ENCODE measurements around the gene MYOCD.
A peak's percentile ranks its signal among the peaks of the same experiment; 100 is the strongest.

Gene MYOCD

GRCh38 chr17:12765548-12765947 lies 99.9 kb downstream of the MYOCD start:
- DNase-seq (ENCODE audit: low spot score) = no peak

GRCh38 chr17:12768255-12768654 lies 102.6 kb downstream of the MYOCD start:
- no peak for DNase-seq (ENCODE audit: low spot score)

GRCh38 chr17:12769981-12770380 lies 104.3 kb downstream of the MYOCD start:
- DNase-seq (ENCODE audit: low spot score) = no peak

GRCh38 chr17:12773153-12773552 lies 107.5 kb downstream of the MYOCD start:
- no peak for DNase-seq (ENCODE audit: low spot score)

- peak; percentile 27 for DNase-seq (ENCODE audit: low spot score)
These were observed 123.4 kb downstream of the MYOCD start for GRCh38 chr17:12789075-12789480.

GRCh38 chr17:12789481-12790248 lies 124.0 kb downstream of the MYOCD start, which contains the start of gene ARHGAP44:
Gene ARHGAP44, plus strand, starts transcription at chr17:12789498. Its CDS starts 341 bp downstream, at chr17:12789839.
- no peak for DNase-seq (ENCODE audit: low spot score)

- DNase-seq (ENCODE audit: low spot score) = no peak
These were observed 124.8 kb downstream of the MYOCD start for GRCh38 chr17:12790249-12791106.

- no peak for DNase-seq (ENCODE audit: low spot score)
These were observed 129.3 kb downstream of the MYOCD start for GRCh38 chr17:12794919-12795532.

- DNase-seq (ENCODE audit: low spot score) = no peak
These were observed 135.2 kb downstream of the MYOCD start for GRCh38 chr17:12800855-12801365.

- no peak for DNase-seq (ENCODE audit: low spot score)
These were observed 140.9 kb downstream of the MYOCD start for GRCh38 chr17:12806630-12807029.

GRCh38 chr17:12808723-12809122 lies 143.0 kb downstream of the MYOCD start:
- DNase-seq (ENCODE audit: low spot score) = no peak

GRCh38 chr17:12812877-12813276 lies 147.2 kb downstream of the MYOCD start:
- DNase-seq (ENCODE audit: low spot score) = no peak

- no peak for DNase-seq (ENCODE audit: low spot score)
These were observed 148.0 kb downstream of the MYOCD start for GRCh38 chr17:12813664-12814063.

- no peak for DNase-seq (ENCODE audit: low spot score)
These were observed 149.0 kb downstream of the MYOCD start for GRCh38 chr17:12814718-12815117.

GRCh38 chr17:12815642-12816141 lies 150.0 kb downstream of the MYOCD start:
- DNase-seq (ENCODE audit: low spot score) = no peak
